GM20000 (cell line): ENCODE data around the gene TMEM178B.
"Not testable (repeated sequence)": the region's sequence is repeated elsewhere in the genome, so short reads cannot be mapped to it uniquely, and the experiment has no call there.

Experiments used
- DNase-seq: peaks from one replicate; pipeline ENCODE4 v3.0.0; 2012; ENCODE audit warnings: low spot score
- CTCF ChIP-seq: IDR thresholded peaks from 2 replicates; pipeline ENCODE4 v1.5.1; 2012; ENCODE audit warnings: mild to moderate bottlenecking, control low read depth; ENCODE audit errors: extremely low read depth, missing control alignments

TMEM178B gene

GRCh38 chr7:141043616-141044015 lies 30.2 kb upstream of the TMEM178B start:
- TF ChIP-seq CTCF: no peak
- no peak for DNase-seq

DNA sequence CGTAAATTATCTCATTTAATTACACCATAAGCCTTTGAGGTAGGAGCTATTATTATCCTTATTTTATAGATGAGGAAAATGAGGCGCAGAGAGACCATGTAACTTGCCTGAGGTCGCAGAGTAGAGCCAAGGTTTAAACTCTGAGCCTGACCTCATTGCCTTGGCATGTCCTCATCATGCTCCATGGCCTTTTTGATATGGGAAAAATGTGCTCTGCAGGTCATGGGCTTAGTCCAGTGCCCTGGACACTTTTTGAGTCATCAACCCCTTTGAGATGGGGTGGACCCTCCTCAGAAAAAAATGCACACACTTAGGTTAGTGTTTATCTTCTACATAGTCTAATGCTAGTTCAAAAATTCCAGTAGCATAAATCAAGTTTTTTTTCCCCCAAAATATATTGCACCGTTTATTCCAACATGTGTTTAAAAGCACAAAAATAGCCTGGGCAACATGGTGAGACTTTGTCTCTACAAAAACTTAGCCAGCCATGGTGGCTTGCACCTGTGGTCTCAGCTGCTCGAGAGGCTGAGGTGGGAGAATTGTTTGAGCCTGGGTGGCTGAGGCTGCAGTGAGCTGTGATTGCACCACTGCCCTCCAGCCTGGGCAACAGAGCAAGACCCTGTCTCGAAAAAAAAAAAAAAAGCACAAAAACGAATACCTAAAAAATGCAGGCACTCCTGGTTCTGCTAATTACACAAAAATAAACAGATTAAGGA lies 28.6 kb upstream of the TMEM178B start:
- no peak for DNase-seq
- no peak for TF ChIP-seq CTCF

DNA sequence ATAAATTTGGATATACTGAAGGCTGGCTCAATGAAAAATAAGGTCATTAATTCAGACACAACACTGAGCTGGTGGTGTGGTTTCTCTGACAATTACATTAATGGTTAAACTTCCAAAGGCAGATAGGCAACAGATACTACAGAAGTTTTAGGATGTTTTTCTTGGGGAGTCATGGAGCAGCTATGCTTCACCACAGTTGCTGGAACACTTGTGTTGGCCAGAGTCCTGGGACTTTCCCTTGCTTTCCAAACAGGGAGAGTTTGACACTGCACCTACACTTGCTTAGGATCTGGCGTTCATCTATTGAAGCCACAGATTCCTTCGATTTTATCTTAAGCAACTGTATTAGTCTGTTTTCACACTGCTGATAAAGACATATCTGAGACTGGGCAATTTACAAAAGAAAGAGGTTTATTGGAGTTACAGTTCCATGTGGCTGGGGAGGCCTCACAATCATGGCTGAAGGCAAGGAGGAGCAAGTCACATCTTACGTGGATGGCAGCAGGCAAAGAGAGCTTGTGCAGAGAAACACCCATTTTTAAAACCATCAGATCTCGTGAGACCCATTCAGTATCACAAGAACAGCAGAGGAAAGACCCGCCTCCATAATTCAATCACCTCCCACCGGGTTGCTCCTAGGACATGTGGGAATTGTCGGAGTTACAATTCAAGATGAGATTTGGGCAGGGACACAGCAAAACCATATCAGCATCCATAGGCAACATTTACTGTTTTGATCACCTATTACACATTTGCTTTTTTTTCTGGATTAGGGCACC lies 27.8 kb upstream of the TMEM178B start:
- DNase-seq: no peak

DNA sequence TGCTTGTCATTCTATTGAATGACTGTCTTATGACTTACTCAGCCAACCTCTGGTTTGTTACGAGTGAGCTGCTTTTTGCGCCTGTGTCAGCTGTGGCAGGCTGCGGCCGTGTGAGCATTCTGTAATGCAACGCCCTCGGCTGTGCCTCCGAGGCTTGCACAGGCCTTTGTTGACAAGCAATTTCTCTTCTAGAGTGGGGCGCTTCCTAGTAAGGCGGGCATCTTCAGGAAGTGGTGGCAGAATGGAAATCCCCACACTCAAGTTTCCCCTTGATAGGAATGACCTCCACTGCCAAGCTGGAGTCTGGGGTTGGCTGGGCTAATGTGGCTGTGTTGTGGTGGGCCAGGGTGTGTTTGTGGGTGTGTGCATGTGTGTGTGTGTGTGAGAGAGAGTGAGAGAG lies 20.2 kb upstream of the TMEM178B start:
- no peak for TF ChIP-seq CTCF
- no peak for DNase-seq

More for the DNA sequence above, 27.8 kb upstream of the TMEM178B start:
- TF ChIP-seq CTCF: no peak

- DNase-seq: no peak
- TF ChIP-seq CTCF: no peak
These were observed 18.7 kb upstream of the TMEM178B start for GRCh38 chr7:141055146-141055545.

DNA sequence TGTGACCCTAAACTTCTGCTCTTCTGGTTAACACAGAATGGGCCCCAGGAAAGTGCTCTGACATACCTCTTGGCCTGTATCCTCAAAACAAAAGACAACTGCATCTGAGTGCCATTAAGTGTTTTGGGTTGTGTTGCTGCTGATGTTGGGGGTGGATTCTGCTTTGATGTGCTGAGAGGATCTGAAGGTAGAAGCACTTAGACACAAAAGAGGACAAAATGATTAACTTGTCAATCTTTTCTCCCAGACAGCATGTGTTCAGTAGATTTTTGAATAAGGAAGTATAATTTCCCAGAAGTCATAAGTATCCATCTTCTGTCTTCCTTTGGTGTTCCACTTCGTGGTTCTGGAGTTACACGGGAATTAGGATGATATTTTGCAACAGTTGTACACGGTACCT lies 16.1 kb upstream of the TMEM178B start:
- no peak for TF ChIP-seq CTCF
- DNase-seq: no peak

DNA sequence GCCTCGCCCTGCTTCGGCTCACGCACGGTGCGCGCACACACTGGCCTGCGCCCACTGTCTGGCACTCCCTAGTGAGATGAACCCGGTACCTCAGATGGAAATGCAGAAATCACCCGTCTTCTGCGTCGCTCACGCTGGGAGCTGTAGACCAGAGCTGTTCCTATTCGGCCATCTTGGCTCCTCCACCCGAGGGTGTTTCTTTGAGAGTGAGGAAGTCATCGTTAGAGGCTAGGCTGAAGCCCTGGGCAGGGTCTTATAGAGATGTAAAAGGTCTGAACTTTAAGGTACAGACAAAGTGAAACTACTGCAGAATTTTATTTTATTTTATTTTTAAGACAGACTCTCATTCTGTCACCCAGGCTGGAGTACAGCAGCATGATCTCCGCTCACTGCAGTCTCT lies 6.0 kb upstream of the TMEM178B start:
- not testable (repeated sequence) for DNase-seq

GRCh38 chr7:141071260-141071854 lies 2.5 kb upstream of the TMEM178B start:
- peak; percentile 28 for DNase-seq
- no peak for TF ChIP-seq CTCF
